H9 (cell line): ENCODE results near the gene PHACTR2. TPM values are rescaled to one million over a fixed set of nuclear protein-coding genes. Genes with fewer than 3 reads are reported as not detected.
A peak's percentile ranks its signal among the peaks of the same experiment; 100 is the strongest.

Experiments
- DNase-seq: peaks from one replicate; pipeline ENCODE4 v3.0.0-alpha.2; 2017
- H2AFZ ChIP-seq: one replicate; pipeline ENCODE4 v1.6.1; 2013; ENCODE audit warnings: mild to moderate bottlenecking, low read length, control low read depth, moderate library complexity
- H2AK5ac ChIP-seq: 2 replicates; pipeline ENCODE4 v1.6.1; 2013; ENCODE audit warnings: low read length, control low read depth, mixed read lengths; ENCODE audit not compliant: insufficient read length
- H2BK120ac ChIP-seq: one replicate; pipeline ENCODE4 v1.6.1; 2013; ENCODE audit warnings: low read depth, mild to moderate bottlenecking, low read length, control low read depth, inconsistent platforms; ENCODE audit not compliant: poor library complexity, severe bottlenecking
- H2BK12ac ChIP-seq: 2 replicates; pipeline ENCODE4 v1.6.1; 2013; ENCODE audit warnings: low read length, control low read depth, mixed read lengths, low read depth; ENCODE audit not compliant: insufficient read length
- H2BK15ac ChIP-seq: 2 replicates; pipeline ENCODE4 v1.6.1; 2013; ENCODE audit warnings: low read depth, low read length, control low read depth
- H2BK20ac ChIP-seq: one replicate; pipeline ENCODE4 v1.6.1; 2013; ENCODE audit warnings: low read depth, mild to moderate bottlenecking, low read length, control low read depth, inconsistent platforms; ENCODE audit not compliant: poor library complexity, severe bottlenecking
- H2BK5ac ChIP-seq: 2 replicates; pipeline ENCODE4 v1.6.1; 2013; ENCODE audit warnings: low read length, control low read depth, mixed read lengths; ENCODE audit not compliant: insufficient read length
- H3K14ac ChIP-seq: 2 replicates; pipeline ENCODE4 v1.6.1; 2013; ENCODE audit warnings: low read length, control low read depth; ENCODE audit not compliant: insufficient read depth
- H3K18ac ChIP-seq: 2 replicates; pipeline ENCODE4 v1.6.1; 2013; ENCODE audit warnings: low read depth, mild to moderate bottlenecking, mixed read lengths, low read length, control low read depth; ENCODE audit not compliant: insufficient read length
- H3K23ac ChIP-seq: 2 replicates; pipeline ENCODE4 v1.6.1; 2013; ENCODE audit warnings: low read length, control low read depth, mixed read lengths, low read depth; ENCODE audit not compliant: insufficient read length
- H3K23me2 ChIP-seq: 2 replicates; pipeline ENCODE4 v1.6.1; 2013; ENCODE audit warnings: low read depth, mild to moderate bottlenecking, mixed read lengths, low read length, control low read depth; ENCODE audit not compliant: insufficient read length, poor library complexity, severe bottlenecking
- H3K27ac ChIP-seq: 2 replicates; pipeline ENCODE4 v1.5.1; 2013; ENCODE audit warnings: low read length, control low read depth, mixed read lengths, low read depth; ENCODE audit not compliant: insufficient read length
- H3K27me3 ChIP-seq: 2 replicates; pipeline ENCODE4 v1.6.1; 2013; ENCODE audit warnings: low read length, control low read depth, inconsistent platforms; ENCODE audit not compliant: insufficient read depth
- H3K4ac ChIP-seq: 2 replicates; pipeline ENCODE4 v1.6.1; 2013; ENCODE audit warnings: low read depth, mild to moderate bottlenecking, control low read depth, inconsistent platforms, low read length, moderate library complexity
- H3K4me1 ChIP-seq: 2 replicates; pipeline ENCODE4 v1.6.1; 2013; ENCODE audit warnings: low read length, control low read depth, inconsistent platforms; ENCODE audit not compliant: insufficient read depth
- H3K4me2 ChIP-seq: 2 replicates; pipeline ENCODE4 v1.6.1; 2013; ENCODE audit warnings: low read length, control low read depth, mixed read lengths; ENCODE audit not compliant: insufficient read length, insufficient read depth
- H3K56ac ChIP-seq: 2 replicates; pipeline ENCODE4 v1.6.1; 2013; ENCODE audit warnings: low read depth, mild to moderate bottlenecking, mixed read lengths, low read length, control low read depth; ENCODE audit not compliant: insufficient read length
- H3K79me1 ChIP-seq: 2 replicates; pipeline ENCODE4 v1.6.1; 2013; ENCODE audit warnings: low read depth, mild to moderate bottlenecking, moderate library complexity, low read length, control low read depth, inconsistent platforms; ENCODE audit not compliant: insufficient read depth, poor library complexity, severe bottlenecking
- H3K79me2 ChIP-seq: 2 replicates; pipeline ENCODE4 v1.6.1; 2013; ENCODE audit warnings: low read length, control low read depth, inconsistent platforms; ENCODE audit not compliant: insufficient read depth
- H3K9ac ChIP-seq: 2 replicates; pipeline ENCODE4 v1.6.1; 2013; ENCODE audit warnings: low read length, control low read depth, mixed read lengths; ENCODE audit not compliant: insufficient read length; ENCODE audit errors: extremely low read depth
- H3K9me3 ChIP-seq: one replicate; pipeline ENCODE4 v1.6.1; 2013; ENCODE audit warnings: low read depth, low read length, inconsistent platforms; ENCODE audit not compliant: control insufficient read depth
- H3T11ph ChIP-seq: one replicate; pipeline ENCODE4 v1.6.1; 2013; ENCODE audit warnings: mild to moderate bottlenecking, low read length, control low read depth, inconsistent platforms
- H4K20me1 ChIP-seq: one replicate; pipeline ENCODE4 v1.6.1; 2013; ENCODE audit not compliant: control insufficient read depth, insufficient read length, insufficient read depth
- H4K5ac ChIP-seq: 2 replicates; pipeline ENCODE4 v1.6.1; 2013; ENCODE audit warnings: low read depth, mild to moderate bottlenecking, mixed read lengths, low read length, control low read depth; ENCODE audit not compliant: insufficient read length
- H4K8ac ChIP-seq: replicated peaks from 2 replicates; pipeline ENCODE4 v1.6.1; 2013; ENCODE audit warnings: low read length, control low read depth, mixed read lengths, low read depth; ENCODE audit not compliant: insufficient read length
- H4K91ac ChIP-seq: 2 replicates; pipeline ENCODE4 v1.6.1; 2013; ENCODE audit warnings: low read depth, mild to moderate bottlenecking, moderate library complexity, mixed read lengths, low read length, control low read depth; ENCODE audit not compliant: insufficient read length
- H3K27ac Mint-ChIP-seq, 3 experiments: 2 replicates in 2 of 3; 3 replicates in 1 of 3; pipeline ENCODE4 v1.8.0; 2020 to 2021; ENCODE audit warnings: mixed read lengths in 3 of 3, mild to moderate bottlenecking in 1 of 3, moderate library complexity in 1 of 3
- H3K27me3 Mint-ChIP-seq: 2 replicates; pipeline ENCODE4 v1.8.0; 2021; ENCODE audit warnings: low read depth, mild to moderate bottlenecking, moderate library complexity, mixed read lengths
- H3K36me3 Mint-ChIP-seq, 3 experiments: 2 replicates in 2 of 3; 3 replicates in 1 of 3; pipeline ENCODE4 v1.8.0; 2020 to 2021; ENCODE audit warnings: low read depth in 3 of 3, mixed read lengths in 3 of 3; ENCODE audit not compliant: insufficient read depth in 1 of 3
- H3K4me1 Mint-ChIP-seq, 2 experiments: 2 replicates each; pipeline ENCODE4 v1.8.0; 2020; ENCODE audit warnings: mixed read lengths in 2 of 2
- H3K4me3 Mint-ChIP-seq, 2 experiments: 2 replicates in 1 of 2; 3 replicates in 1 of 2; pipeline ENCODE4 v1.8.0; 2020 to 2021; ENCODE audit warnings: mild to moderate bottlenecking in 2 of 2, mixed read lengths in 2 of 2, moderate library complexity in 1 of 2
- H3K9me3 Mint-ChIP-seq, 2 experiments: 2 replicates in 1 of 2; 3 replicates in 1 of 2; pipeline ENCODE4 v1.8.0; 2020; ENCODE audit warnings: mild to moderate bottlenecking in 2 of 2, mixed read lengths in 2 of 2, moderate library complexity in 1 of 2
- CTCF ChIP-seq: fragments of 200-600 bp; sonication (generic); conservative IDR thresholded peaks from 3 replicates; pipeline ENCODE4 v1.8.0; 2021; ENCODE audit warnings: antibody characterized with exemption, mild to moderate bottlenecking
- WGBS: extraction: QIAGEN DNeasy Blood & Tissue Kit; methylation state at CpG from one replicate; pipeline ENCODE4 v1.1.7; 2013; ENCODE audit warnings: missing lambda C conversion rate, low lambda C conversion rate, mixed read lengths; ENCODE audit not compliant: insufficient read length; ENCODE audit errors: extremely low coverage; 5-methylcytosine and 5-hydroxymethylcytosine counted together
- total RNA-seq: library from RNA; stranded (reverse); gene quantifications from 2 replicates; pipeline ENCODE4 v1.2.1, GENCODE V29; 2021

The PHACTR2 gene
- total RNA-seq, 1 experiment from 2014 or later = 131 TPM

DNA sequence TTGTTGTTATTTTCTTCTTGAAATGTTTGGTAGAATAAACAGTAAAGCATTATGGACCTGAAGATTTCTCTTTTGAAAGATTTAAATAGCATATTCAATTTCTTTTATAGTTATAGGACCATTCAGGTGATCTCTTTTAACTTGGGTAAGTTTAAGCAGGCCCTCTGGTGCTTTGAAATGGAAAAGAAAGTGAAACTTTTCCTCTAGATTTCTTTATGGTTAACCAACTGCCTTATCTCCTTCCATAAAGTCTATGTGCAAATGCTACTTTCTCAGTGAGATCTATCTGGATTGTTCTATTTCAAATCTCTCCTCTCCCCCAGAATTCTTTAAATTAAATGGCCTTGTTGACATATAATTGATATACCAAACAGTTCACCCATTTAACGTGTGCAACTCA lies 54.0 kb downstream of the PHACTR2 start:
- H3K23me2 ChIP-seq = no peaks in the 10 kb centered on the region
- H3K4ac ChIP-seq = no peak overlapping the region
- H3K18ac ChIP-seq = no peak overlapping the region
- WGBS = no CpG with 5 or more reads among the region's 1 CpG
- H2BK120ac ChIP-seq = no peak overlapping the region
- no peak overlapping the region for H2BK5ac ChIP-seq
- H3K4me1 Mint-ChIP-seq = peaks cover 34 to 36% of the 10 kb centered on the region in 2 experiments
- H3K23ac ChIP-seq = no peak overlapping the region
- no peaks in the 10 kb centered on the region for H3K79me1 ChIP-seq
- no peak overlapping the region for H2AK5ac ChIP-seq
- H3K4me2 ChIP-seq = no peak overlapping the region
- H3K27me3 Mint-ChIP-seq = no peaks in the 10 kb centered on the region
- no peak overlapping the region for H4K5ac ChIP-seq
- peak overlapping the region in 1 of 3 experiments; percentile 52; a peak in 3 of 7 replicates for H3K27ac Mint-ChIP-seq
- no peak overlapping the region for H4K8ac ChIP-seq
- no peak overlapping the region for H2BK20ac ChIP-seq
- no peaks in the 10 kb centered on the region for H4K20me1 ChIP-seq
- H3K56ac ChIP-seq = no peak overlapping the region
- H3K36me3 Mint-ChIP-seq = peaks cover 2 to 18% (median 12%) of the 10 kb centered on the region in 3 experiments; a peak in 4 of 7 replicates
- peaks cover 9% of the 10 kb centered on the region for H3K4me1 ChIP-seq
- no peaks in the 10 kb centered on the region for H3K9me3 ChIP-seq
- no peaks in the 10 kb centered on the region; the same call in 1 of the 2 replicates for H3K79me2 ChIP-seq
- H3K27me3 ChIP-seq = no peaks in the 10 kb centered on the region; the same call in 1 of the 2 replicates
- no peak for DNase-seq
- no peak overlapping the region for H2BK15ac ChIP-seq
- H3K14ac ChIP-seq = no peak overlapping the region
- H3K9ac ChIP-seq = no peak overlapping the region
- no peak overlapping the region for H3K27ac ChIP-seq
- no peak overlapping the region for H3K4me3 Mint-ChIP-seq
- no peak for TF ChIP-seq CTCF
- H2BK12ac ChIP-seq = no peak overlapping the region
- no peaks in the 10 kb centered on the region for H3K9me3 Mint-ChIP-seq
- H3T11ph ChIP-seq = no peak overlapping the region
- no peak overlapping the region for H4K91ac ChIP-seq
- H2AFZ ChIP-seq = no peak overlapping the region
